Suprapubic skin (tissue), 3 donors: ENCODE results near the gene MFSD2A.

ENCODE experiments used
- POLR2AphosphoS5 ChIP-seq, 3 donors: sonication (generic); formaldehyde crosslinking; IDR thresholded peaks; one replicate each; pipeline ENCODE4 v1.6.1; 2017; ENCODE audit warnings: antibody characterized with exemption in 3 of 3
- TF ChIP-seq, protein P1 (sequence below), 2 donors: fragments of 200-600 bp in 1 of 2; fragments of 450-650 bp in 1 of 2; sonication (generic) in 1 of 2; IDR thresholded peaks; one replicate each; pipeline ENCODE4 v1.5.1; 2016 to 2019; ENCODE audit warnings: antibody characterized with exemption in 2 of 2, mild to moderate bottlenecking in 1 of 2, moderate library complexity in 1 of 2

DNA sequence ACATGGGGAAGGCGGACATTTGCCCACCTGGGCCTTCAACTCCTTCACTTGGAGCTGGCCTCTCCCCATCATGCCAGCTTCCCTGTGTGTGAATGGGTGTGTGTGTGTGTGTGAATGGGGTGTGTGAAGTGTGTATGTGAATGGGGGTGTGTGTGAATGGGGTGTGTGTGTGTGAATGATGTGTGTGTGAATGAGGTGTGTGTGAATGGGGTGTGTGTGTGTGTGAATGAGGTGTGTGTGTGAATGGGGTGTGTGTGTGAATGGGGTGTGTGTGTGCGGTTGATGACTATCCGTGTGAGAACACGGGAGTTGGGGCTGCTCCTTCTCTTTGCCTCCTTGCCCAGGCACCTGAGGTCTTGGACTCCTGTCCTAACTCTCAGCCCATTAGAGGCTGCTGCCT, 9.6 kb downstream of the MFSD2A start:
- TF ChIP-seq, protein P1, sequence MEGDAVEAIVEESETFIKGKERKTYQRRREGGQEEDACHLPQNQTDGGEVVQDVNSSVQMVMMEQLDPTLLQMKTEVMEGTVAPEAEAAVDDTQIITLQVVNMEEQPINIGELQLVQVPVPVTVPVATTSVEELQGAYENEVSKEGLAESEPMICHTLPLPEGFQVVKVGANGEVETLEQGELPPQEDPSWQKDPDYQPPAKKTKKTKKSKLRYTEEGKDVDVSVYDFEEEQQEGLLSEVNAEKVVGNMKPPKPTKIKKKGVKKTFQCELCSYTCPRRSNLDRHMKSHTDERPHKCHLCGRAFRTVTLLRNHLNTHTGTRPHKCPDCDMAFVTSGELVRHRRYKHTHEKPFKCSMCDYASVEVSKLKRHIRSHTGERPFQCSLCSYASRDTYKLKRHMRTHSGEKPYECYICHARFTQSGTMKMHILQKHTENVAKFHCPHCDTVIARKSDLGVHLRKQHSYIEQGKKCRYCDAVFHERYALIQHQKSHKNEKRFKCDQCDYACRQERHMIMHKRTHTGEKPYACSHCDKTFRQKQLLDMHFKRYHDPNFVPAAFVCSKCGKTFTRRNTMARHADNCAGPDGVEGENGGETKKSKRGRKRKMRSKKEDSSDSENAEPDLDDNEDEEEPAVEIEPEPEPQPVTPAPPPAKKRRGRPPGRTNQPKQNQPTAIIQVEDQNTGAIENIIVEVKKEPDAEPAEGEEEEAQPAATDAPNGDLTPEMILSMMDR (IDR thresholded peaks at IDR 0.05): no peak
- TF ChIP-seq POLR2AphosphoS5 (IDR thresholded peaks at IDR 0.05): no peak
